Osteocyte (in vitro differentiated cells): ENCODE data around the gene CD22. TPM values are rescaled to one million over a fixed set of nuclear protein-coding genes. Genes with fewer than 3 reads are reported as not detected.

ENCODE experiments used
- DNase-seq: peaks from one replicate; pipeline ENCODE4 v3.0.0; 2021; ENCODE audit warnings: mixed read lengths; ENCODE audit not compliant: unreplicated experiment; ENCODE audit errors: extremely low spot score
- H3K27ac Mint-ChIP-seq: one replicate; pipeline ENCODE4 v1.8.0; 2021; ENCODE audit warnings: mild to moderate bottlenecking, mixed read lengths; ENCODE audit not compliant: unreplicated experiment
- H3K27me3 Mint-ChIP-seq: one replicate; pipeline ENCODE4 v1.8.0; 2021; ENCODE audit warnings: mixed read lengths; ENCODE audit not compliant: unreplicated experiment
- H3K36me3 Mint-ChIP-seq: one replicate; pipeline ENCODE4 v1.8.0; 2021; ENCODE audit warnings: mixed read lengths; ENCODE audit not compliant: unreplicated experiment
- H3K4me1 Mint-ChIP-seq: one replicate; pipeline ENCODE4 v1.8.0; 2021; ENCODE audit warnings: mixed read lengths; ENCODE audit not compliant: unreplicated experiment
- H3K4me3 Mint-ChIP-seq: one replicate; pipeline ENCODE4 v1.8.0; 2021; ENCODE audit warnings: mild to moderate bottlenecking, moderate library complexity, mixed read lengths; ENCODE audit not compliant: unreplicated experiment
- H3K9me3 Mint-ChIP-seq: one replicate; pipeline ENCODE4 v1.8.0; 2021; ENCODE audit warnings: mixed read lengths; ENCODE audit not compliant: unreplicated experiment
- CTCF ChIP-seq: fragments of 200-600 bp; sonication (generic); IDR thresholded peaks from 2 replicates; pipeline ENCODE4 v1.5.0; 2021; ENCODE audit warnings: antibody characterized with exemption, mild to moderate bottlenecking, moderate library complexity
- total RNA-seq: library from RNA; stranded (reverse); gene quantifications from 2 replicates; pipeline ENCODE4 v1.2.1, GENCODE V29; 2021

Gene CD22
- total RNA-seq, 1 donor from 2014 or later = not detected

- DNase-seq = no peak
- Mint-ChIP-seq H3K27ac (no peak overlapping the region), H3K36me3 (no peaks in the 10 kb centered on the region)
These were observed 35.6 kb upstream of the CD22 start for GRCh38 chr19:35293363-35293739.

GRCh38 chr19:35293808-35294207 is 35.2 kb upstream of the CD22 start:
- no peak overlapping the region for H3K27ac Mint-ChIP-seq
- no peak for TF ChIP-seq CTCF
- peaks cover 14% of the 10 kb centered on the region for H3K27me3 Mint-ChIP-seq
- H3K9me3 Mint-ChIP-seq = no peaks in the 10 kb centered on the region
- no peaks in the 10 kb centered on the region for H3K4me1 Mint-ChIP-seq
- no peak overlapping the region for H3K4me3 Mint-ChIP-seq
- DNase-seq = no peak
- no peaks in the 10 kb centered on the region for H3K36me3 Mint-ChIP-seq

More at GRCh38 chr19:35293363-35293739, 35.6 kb upstream of the CD22 start:
- Mint-ChIP-seq H3K4me3 (no peak overlapping the region), H3K27me3 (peaks cover 14% of the 10 kb centered on the region), H3K9me3 (no peaks in the 10 kb centered on the region), H3K4me1 (no peaks in the 10 kb centered on the region)
- no peak for TF ChIP-seq CTCF

GRCh38 chr19:35294328-35294727 is 34.7 kb upstream of the CD22 start:
- Mint-ChIP-seq H3K36me3 (no peaks in the 10 kb centered on the region), H3K27ac (no peak overlapping the region), H3K4me3 (no peak overlapping the region), H3K9me3 (no peaks in the 10 kb centered on the region), H3K4me1 (no peaks in the 10 kb centered on the region), H3K27me3 (peaks cover 14% of the 10 kb centered on the region)
- no peak for TF ChIP-seq CTCF
- no peak for DNase-seq

GRCh38 chr19:35294859-35295791 is 33.9 kb upstream of the CD22 start:
- Mint-ChIP-seq H3K27ac (no peak overlapping the region), H3K36me3 (no peaks in the 10 kb centered on the region), H3K27me3 (peaks cover 14% of the 10 kb centered on the region), H3K4me1 (no peaks in the 10 kb centered on the region), H3K4me3 (no peak overlapping the region), H3K9me3 (no peaks in the 10 kb centered on the region)
- no peak for DNase-seq
- TF ChIP-seq CTCF = no peak

GRCh38 chr19:35295792-35296462 is 33.1 kb upstream of the CD22 start:
- Mint-ChIP-seq H3K27me3 (peaks cover 14% of the 10 kb centered on the region), H3K36me3 (no peaks in the 10 kb centered on the region), H3K9me3 (no peaks in the 10 kb centered on the region), H3K4me3 (no peak overlapping the region), H3K4me1 (no peaks in the 10 kb centered on the region), H3K27ac (no peak overlapping the region)
- TF ChIP-seq CTCF = no peak
- no peak for DNase-seq
